BJ (cell line): Measurements from ENCODE around the gene MAP2K5. TPM values are rescaled to one million over a fixed set of nuclear protein-coding genes. Genes with fewer than 3 reads are reported as not detected.

ENCODE experiments used
- CTCF ChIA-PET: fragments of 350-600 bp; formaldehyde crosslinking; extraction: SDS; loops from one replicate; lab custom pipeline; 2021; ENCODE audit warnings: antibody characterized with exemption, inconsistent platforms; lab: Yijun Ruan, JAX
- POLR2A ChIA-PET: fragments of 300-600 bp; sonication (Branson Sonifier 250); formaldehyde crosslinking; extraction: SDS; loops from one replicate; lab custom pipeline; 2021; ENCODE audit warnings: antibody characterized with exemption; lab: Charles Lee
- DNase-seq: peaks from one replicate; pipeline ENCODE4 v3.0.0-alpha.2; 2011; ENCODE audit warnings: low read depth
- H3K27me3 ChIP-seq: 2 replicates; pipeline ENCODE4 v1.6.0; 2011; ENCODE audit warnings: low read length; ENCODE audit not compliant: control insufficient read depth, insufficient read depth
- H3K36me3 ChIP-seq: 2 replicates; pipeline ENCODE4 v1.5.1; 2011; ENCODE audit warnings: low read length; ENCODE audit not compliant: control insufficient read depth, insufficient read depth
- H3K4me3 ChIP-seq: 2 replicates; pipeline ENCODE4 v1.5.1; 2011; ENCODE audit warnings: low read depth, mild to moderate bottlenecking, control low read depth, low read length
- polyA plus RNA-seq: library from polyadenylated mRNA; depleted of rRNA; stranded (reverse); fragments of >200 nt; gene quantifications from 2 replicates; pipeline ENCODE4 v1.2.3, GENCODE V29; 2011
- TF ChIP-seq, protein P1 (sequence below): IDR thresholded peaks from 2 replicates; pipeline ENCODE4 v1.5.1; 2011; ENCODE audit warnings: low read depth, mild to moderate bottlenecking, control low read depth, inconsistent platforms, low read length, moderate library complexity; ENCODE audit not compliant: insufficient read depth

MAP2K5 gene
- polyA plus RNA-seq, 1 experiment: 5.6 TPM

DNA sequence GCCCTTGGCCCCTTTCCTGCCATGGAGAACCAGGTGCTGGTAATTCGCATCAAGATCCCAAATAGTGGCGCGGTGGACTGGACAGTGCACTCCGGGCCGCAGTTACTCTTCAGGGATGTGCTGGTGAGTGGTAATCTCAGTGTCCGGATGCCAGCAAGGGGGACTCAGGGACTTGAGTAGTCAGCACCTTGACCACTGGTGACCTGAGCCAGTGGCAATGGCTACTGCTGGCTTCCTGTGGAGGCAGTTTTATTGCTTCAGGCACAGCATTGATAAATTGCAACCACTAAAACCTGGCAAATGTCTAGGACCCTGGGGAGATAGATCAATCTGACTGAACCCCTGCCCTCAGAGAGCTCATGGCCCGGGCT, 830 bp downstream of the MAP2K5 start:
- TF ChIP-seq, protein P1, sequence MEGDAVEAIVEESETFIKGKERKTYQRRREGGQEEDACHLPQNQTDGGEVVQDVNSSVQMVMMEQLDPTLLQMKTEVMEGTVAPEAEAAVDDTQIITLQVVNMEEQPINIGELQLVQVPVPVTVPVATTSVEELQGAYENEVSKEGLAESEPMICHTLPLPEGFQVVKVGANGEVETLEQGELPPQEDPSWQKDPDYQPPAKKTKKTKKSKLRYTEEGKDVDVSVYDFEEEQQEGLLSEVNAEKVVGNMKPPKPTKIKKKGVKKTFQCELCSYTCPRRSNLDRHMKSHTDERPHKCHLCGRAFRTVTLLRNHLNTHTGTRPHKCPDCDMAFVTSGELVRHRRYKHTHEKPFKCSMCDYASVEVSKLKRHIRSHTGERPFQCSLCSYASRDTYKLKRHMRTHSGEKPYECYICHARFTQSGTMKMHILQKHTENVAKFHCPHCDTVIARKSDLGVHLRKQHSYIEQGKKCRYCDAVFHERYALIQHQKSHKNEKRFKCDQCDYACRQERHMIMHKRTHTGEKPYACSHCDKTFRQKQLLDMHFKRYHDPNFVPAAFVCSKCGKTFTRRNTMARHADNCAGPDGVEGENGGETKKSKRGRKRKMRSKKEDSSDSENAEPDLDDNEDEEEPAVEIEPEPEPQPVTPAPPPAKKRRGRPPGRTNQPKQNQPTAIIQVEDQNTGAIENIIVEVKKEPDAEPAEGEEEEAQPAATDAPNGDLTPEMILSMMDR: no peak
- Histone ChIP-seq H3K4me3 (peak overlapping the region; percentile 89), H3K36me3 (no peaks in the 10 kb centered on the region; the same call in 1 of the 2 replicates), H3K27me3 (no peaks in the 10 kb centered on the region)
- DNase-seq: no peak
- ChIA-PET POLR2A (no interaction called here), CTCF (no interaction called here)

DNA sequence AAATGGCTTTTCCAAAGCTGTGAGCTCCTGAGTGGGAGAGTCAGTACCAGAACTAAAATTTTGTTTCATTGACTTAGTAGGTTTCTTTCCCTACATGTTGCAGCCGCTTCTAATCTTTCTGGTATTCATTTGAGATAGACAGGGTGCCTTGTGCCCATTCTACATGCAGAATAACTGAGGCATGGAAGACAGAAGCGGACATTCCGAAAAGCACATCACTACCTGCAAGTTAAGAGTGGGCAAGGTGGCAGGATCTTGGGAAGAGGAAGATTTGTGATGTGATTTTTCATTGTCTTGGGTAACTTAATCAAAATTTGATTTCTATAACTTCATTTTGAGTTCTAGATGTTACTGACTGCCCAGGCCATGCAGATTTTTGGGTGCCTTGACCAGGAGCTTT, 2.0 kb downstream of the MAP2K5 start:
- TF ChIP-seq, protein P1: no peak
- Histone ChIP-seq H3K4me3 (no peak overlapping the region), H3K27me3 (no peaks in the 10 kb centered on the region), H3K36me3 (no peaks in the 10 kb centered on the region; the same call in 1 of the 2 replicates)
- POLR2A ChIA-PET: no interaction called here
- CTCF ChIA-PET: no interaction called here
- DNase-seq: no peak

DNA sequence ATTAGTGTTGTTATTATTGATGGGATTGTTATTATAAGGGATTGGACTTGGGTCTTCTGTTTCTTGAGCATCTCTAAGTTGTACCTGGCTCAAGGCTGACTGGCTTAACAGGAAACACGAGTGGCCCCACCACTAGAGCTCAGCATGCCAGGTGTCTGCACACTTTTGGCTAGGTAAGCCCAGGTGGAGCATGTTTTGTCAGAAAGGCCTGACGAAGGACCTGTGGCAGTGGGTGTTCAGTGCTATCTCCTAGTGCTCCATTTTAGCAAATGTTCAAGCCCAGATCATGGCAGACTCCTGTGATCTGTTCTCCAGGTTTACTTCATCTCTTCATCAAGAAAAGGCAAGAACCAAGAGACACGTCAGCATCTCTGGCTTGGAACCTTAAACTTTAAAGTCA, 3.4 kb downstream of the MAP2K5 start:
- TF ChIP-seq, protein P1: no peak
- Histone ChIP-seq H3K27me3 (no peaks in the 10 kb centered on the region), H3K4me3 (no peak overlapping the region), H3K36me3 (no peaks in the 10 kb centered on the region; the same call in 1 of the 2 replicates)
- POLR2A ChIA-PET: no interaction called here
- no peak for DNase-seq
- CTCF ChIA-PET: no interaction called here

DNA sequence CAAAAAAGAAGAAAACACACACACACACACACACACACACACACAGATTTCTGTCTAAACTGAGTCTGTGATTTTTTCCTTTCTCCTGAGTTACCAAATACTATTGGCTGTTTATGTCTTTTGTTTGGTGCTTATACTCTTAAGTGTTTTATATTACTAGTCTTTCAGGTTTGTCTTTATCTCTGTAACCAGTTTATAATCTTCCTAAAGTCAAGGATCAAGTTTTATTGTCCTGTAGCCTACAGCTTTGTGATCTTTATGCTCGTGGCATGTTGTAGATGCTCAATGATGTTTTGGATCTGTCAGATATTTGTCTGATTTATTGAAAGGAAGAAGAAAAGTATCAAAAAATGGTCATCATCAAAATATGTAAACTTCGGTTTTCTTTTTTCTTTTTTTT, 4.6 kb downstream of the MAP2K5 start:
- Histone ChIP-seq H3K36me3 (peaks cover 2% of the 10 kb centered on the region), H3K4me3 (no peak overlapping the region), H3K27me3 (no peaks in the 10 kb centered on the region)
- ChIA-PET CTCF (interaction anchor here (0.6 kb wide), 1 partner anchor 155 kb away, joined by 3 read pairs; no protein-coding TSS in a partner anchor), POLR2A (no interaction called here)
- DNase-seq: no peak
- TF ChIP-seq, protein P1: no peak

DNA sequence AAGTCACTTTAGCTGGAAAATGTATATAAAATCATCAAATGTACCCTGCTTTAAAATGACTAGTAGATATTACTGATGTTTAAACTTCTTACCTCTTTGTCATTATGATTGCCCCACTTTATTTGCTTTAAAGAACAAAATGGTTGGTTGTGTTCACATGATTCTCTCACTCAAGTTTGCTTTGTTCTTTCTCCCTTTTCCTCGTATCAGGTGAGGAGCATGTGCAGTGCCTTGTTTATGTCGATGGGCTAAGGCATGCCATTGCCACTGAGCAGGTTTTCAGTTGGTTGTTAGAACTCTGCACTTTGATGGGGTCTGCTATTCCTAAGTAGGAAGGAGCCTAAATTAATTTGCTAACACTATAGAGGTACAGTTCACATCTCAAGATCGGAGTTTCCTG, 5.3 kb downstream of the MAP2K5 start:
- DNase-seq: no peak
- TF ChIP-seq, protein P1: no peak
- CTCF ChIA-PET: no interaction called here
- no peaks in the 10 kb centered on the region for H3K27me3 ChIP-seq
- H3K36me3 ChIP-seq: peaks cover 2% of the 10 kb centered on the region
- POLR2A ChIA-PET: interaction anchor here (0.6 to 0.7 kb wide), 2 partner anchors 17 to 160 kb away, joined by 4 to 8 read pairs; no protein-coding TSS in a partner anchor
- no peak overlapping the region for H3K4me3 ChIP-seq
